NCI-H345 treated with DMSO at 0.1 percent for 48 hours (cell line): ENCODE results near the gene RPL18A.

Experiments used
- DNase-seq: peaks from one replicate; lab custom pipeline; 2025; ENCODE audit not compliant: unreplicated experiment; lab: John Stamatoyannopoulos, UW

The RPL18A gene

GRCh38 chr19:17908244-17908643, 48.5 kb downstream of the RPL18A start:
- no peak for DNase-seq

- no peak for DNase-seq
Observed at GRCh38 chr19:17909003-17909732, 49.5 kb downstream of the RPL18A start.

DNA sequence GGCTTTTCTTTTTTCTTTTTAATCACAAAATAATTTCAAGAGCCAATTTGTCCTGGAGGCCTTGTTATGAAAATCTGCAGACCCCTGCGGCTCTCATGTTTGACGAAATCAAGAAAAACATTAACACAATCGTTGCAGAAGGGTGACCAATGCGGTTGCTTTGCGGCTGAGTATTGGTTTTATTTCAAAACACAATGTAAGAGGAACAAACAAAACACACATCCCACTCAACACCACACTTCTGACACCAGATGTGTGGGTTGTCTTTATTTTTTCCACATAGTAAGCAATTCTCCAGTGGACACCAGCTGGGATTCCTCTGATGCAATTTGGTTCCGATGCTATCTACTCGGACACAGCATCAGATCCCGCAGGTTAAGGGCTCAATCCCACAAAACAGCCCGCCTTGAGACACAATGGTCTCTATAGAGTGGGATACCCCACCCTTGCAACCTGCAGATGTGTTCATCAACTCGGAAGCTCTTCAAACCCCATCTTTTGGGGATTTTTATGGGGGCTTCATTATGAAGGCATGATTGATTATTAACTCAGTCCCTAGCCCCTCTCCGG, 51.2 kb downstream of the RPL18A start:
- DNase-seq, result no peak
